HepG2 (cell line): Measurements from ENCODE around the gene LRRC3. TPM values are rescaled to one million over a fixed set of nuclear protein-coding genes. Genes with fewer than 3 reads are reported as not detected.

ENCODE experiments used
- ARNT ChIP-seq: fragments of 450-650 bp; IDR thresholded peaks from 2 replicates; pipeline ENCODE4 v1.6.1; 2017
- CEBPG ChIP-seq: IDR thresholded peaks from 2 replicates; pipeline ENCODE4 v1.6.1; 2016
- GZF1 ChIP-seq: sonication (generic); formaldehyde crosslinking; IDR thresholded peaks from 2 replicates; pipeline ENCODE4 v1.5.1; 2020; ENCODE audit warnings: mild to moderate bottlenecking, missing genetic modification reagents
- KDM1A ChIP-seq: IDR thresholded peaks from 2 replicates; pipeline ENCODE4 v1.6.1; 2016; ENCODE audit warnings: missing compliant biosample characterization
- LCORL ChIP-seq, 2 experiments: fragments of 450-650 bp in 1 of 2; sonication (generic) in 1 of 2; formaldehyde crosslinking in 1 of 2; IDR thresholded peaks; 2 replicates each; pipeline versions ENCODE4 v1.5.0 to v1.6.1; 2017 to 2020; ENCODE audit warnings: antibody characterized with exemption in 1 of 2, missing genetic modification reagents in 1 of 2
- MAZ ChIP-seq, 2 experiments: sonication (generic) in 1 of 2; formaldehyde crosslinking in 1 of 2; IDR thresholded peaks; 2 replicates each; pipeline versions ENCODE4 v1.5.0 to v1.6.1; 2012 to 2020; ENCODE audit warnings: low read depth in 2 of 2, mild to moderate bottlenecking in 2 of 2, borderline replicate concordance in 1 of 2, improper control_type of control experiment in 1 of 2, low read length in 1 of 2, missing genetic modification reagents in 1 of 2, moderate library complexity in 1 of 2
- NFYC ChIP-seq: IDR thresholded peaks from 2 replicates; pipeline ENCODE4 v1.6.1; 2016; ENCODE audit warnings: missing genetic modification reagents, missing compliant biosample characterization
- NR2F6 ChIP-seq, 2 experiments: IDR thresholded peaks; 2 replicates each; pipeline ENCODE4 v1.6.1; 2016; ENCODE audit warnings: antibody characterized with exemption in 1 of 2, mild to moderate bottlenecking in 1 of 2
- PAWR ChIP-seq: sonication (generic); formaldehyde crosslinking; IDR thresholded peaks from 2 replicates; pipeline ENCODE4 v1.4.0; 2020; ENCODE audit warnings: missing genetic modification reagents, mild to moderate bottlenecking, borderline replicate concordance
- PHF21A ChIP-seq: sonication (generic); formaldehyde crosslinking; IDR thresholded peaks from 2 replicates; pipeline ENCODE4 v1.5.0; 2020; ENCODE audit warnings: mild to moderate bottlenecking, missing genetic modification reagents
- PRDM4 ChIP-seq: sonication (generic); formaldehyde crosslinking; IDR thresholded peaks from 2 replicates; pipeline ENCODE4 v1.9.0; 2021; ENCODE audit warnings: missing genetic modification reagents, borderline replicate concordance
- ZBTB20 ChIP-seq: sonication (generic); formaldehyde crosslinking; IDR thresholded peaks from 2 replicates; pipeline ENCODE4 v1.8.1; 2023; ENCODE audit warnings: missing genetic modification reagents, low read depth, mild to moderate bottlenecking, borderline replicate concordance
- ZBTB49 ChIP-seq: sonication (generic); formaldehyde crosslinking; IDR thresholded peaks from 2 replicates; pipeline ENCODE4 v1.4.0; 2020; ENCODE audit warnings: missing genetic modification reagents, borderline replicate concordance
- ZFP37 ChIP-seq: sonication (generic); formaldehyde crosslinking; IDR thresholded peaks from 2 replicates; pipeline ENCODE4 v1.4.0; 2020; ENCODE audit warnings: missing genetic modification reagents, borderline replicate concordance
- ZNF263 ChIP-seq: sonication (generic); formaldehyde crosslinking; IDR thresholded peaks from 2 replicates; pipeline ENCODE4 v1.4.0; 2020; ENCODE audit warnings: missing genetic modification reagents
- ZNF446 ChIP-seq: sonication (generic); formaldehyde crosslinking; IDR thresholded peaks from 2 replicates; pipeline ENCODE4 v1.5.0; 2020; ENCODE audit warnings: mild to moderate bottlenecking, missing genetic modification reagents
- ZNF468 ChIP-seq: sonication (generic); formaldehyde crosslinking; IDR thresholded peaks from 2 replicates; pipeline ENCODE4 v1.8.0; 2022; ENCODE audit warnings: mild to moderate bottlenecking, moderate library complexity, missing genetic modification reagents
- ZNF598 ChIP-seq: sonication (generic); formaldehyde crosslinking; IDR thresholded peaks from 2 replicates; pipeline ENCODE4 v1.5.1; 2020; ENCODE audit warnings: mild to moderate bottlenecking, missing genetic modification reagents, borderline replicate concordance
- ZNF703 ChIP-seq: sonication (generic); formaldehyde crosslinking; IDR thresholded peaks from 2 replicates; pipeline ENCODE4 v1.5.1; 2020; ENCODE audit warnings: missing genetic modification reagents, mild to moderate bottlenecking, moderate library complexity, borderline replicate concordance
- polyA plus RNA-seq, 8 experiments: library from polyadenylated mRNA; depleted of rRNA in 3 of 8; stranded (reverse) in 7 of 8; unstranded in 1 of 8; fragments of >200 nt; fragmentation: Illumina TruSeq in 4 of 8; extraction: Trizol in 4 of 8; gene quantifications; 2 replicates each; pipeline versions ENCODE4 v1.2.1 to v1.2.3, GENCODE V29; 2011 to 2016; ENCODE audit warnings: low read depth in 4 of 8, missing spikeins in 1 of 8, mixed read lengths in 1 of 8; ENCODE audit not compliant: insufficient read depth in 1 of 8
- total RNA-seq, 5 experiments: library from RNA; depleted of rRNA; stranded (reverse); fragments of >200 nt; fragmentation: Illumina TruSeq; extraction: Trizol; gene quantifications; 2 replicates each; pipeline ENCODE4 v1.2.3, GENCODE V29; 2016; ENCODE audit warnings: low read depth in 1 of 5
- TF ChIP-seq, protein P1 (sequence below): sonication (generic); formaldehyde crosslinking; IDR thresholded peaks from 2 replicates; pipeline ENCODE4 v1.4.0; 2020; ENCODE audit warnings: mild to moderate bottlenecking, missing genetic modification reagents
- TF ChIP-seq, protein P2 (sequence below): sonication (generic); formaldehyde crosslinking; IDR thresholded peaks from 2 replicates; pipeline ENCODE4 v1.8.0; 2022; ENCODE audit warnings: mild to moderate bottlenecking, missing genetic modification reagents, moderate library complexity

Gene LRRC3
- total and polyA plus RNA-seq, 2 of the 13 experiments (the other 11 are each of a cell fraction or from before 2014, with no cell fraction given), result 4.8 to 16.5 TPM

- TF ChIP-seq GZF1 (CRISPR knock-in tag) (no peak), CEBPG (CRISPR knock-in tag) (no peak), LCORL (IDR thresholded peaks at IDR 0.05) (no peak), LCORL (CRISPR knock-in tag; IDR thresholded peaks at IDR 0.05) (no peak), ZNF446 (no peak), ZFP37 (CRISPR knock-in tag) (no peak), ARNT (no peak), KDM1A (no peak), NR2F6 (IDR thresholded peaks at IDR 0.05) (no peak), NR2F6 (CRISPR knock-in tag; IDR thresholded peaks at IDR 0.05) (no peak), MAZ (IDR thresholded peaks at IDR 0.05; ENCODE audit: borderline replicate concordance, low read depth, low read length) (no peak), MAZ (CRISPR knock-in tag; IDR thresholded peaks at IDR 0.05; ENCODE audit: low read depth) (no peak), ZBTB49 (CRISPR knock-in tag) (no peak), PHF21A (peak; percentile 63; the same call in 1 of the 2 replicates), ZBTB20 (0 out of 2 replicates have a peak, but pooled peaks have one; percentile 41), NFYC (CRISPR knock-in tag) (peak; percentile 26; the same call in 1 of the 2 replicates), ZNF703 (CRISPR knock-in tag) (no peak), ZNF263 (CRISPR knock-in tag) (peak; percentile 72), PRDM4 (CRISPR knock-in tag) (no peak), ZNF468 (CRISPR knock-in tag) (no peak), PAWR (no peak), ZNF598 (0 out of 2 replicates have a peak, but pooled peaks have one; percentile 16)
- TF ChIP-seq, protein P1, sequence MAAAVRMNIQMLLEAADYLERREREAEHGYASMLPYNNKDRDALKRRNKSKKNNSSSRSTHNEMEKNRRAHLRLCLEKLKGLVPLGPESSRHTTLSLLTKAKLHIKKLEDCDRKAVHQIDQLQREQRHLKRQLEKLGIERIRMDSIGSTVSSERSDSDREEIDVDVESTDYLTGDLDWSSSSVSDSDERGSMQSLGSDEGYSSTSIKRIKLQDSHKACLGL (CRISPR knock-in tag), result no peak
- TF ChIP-seq, protein P2, sequence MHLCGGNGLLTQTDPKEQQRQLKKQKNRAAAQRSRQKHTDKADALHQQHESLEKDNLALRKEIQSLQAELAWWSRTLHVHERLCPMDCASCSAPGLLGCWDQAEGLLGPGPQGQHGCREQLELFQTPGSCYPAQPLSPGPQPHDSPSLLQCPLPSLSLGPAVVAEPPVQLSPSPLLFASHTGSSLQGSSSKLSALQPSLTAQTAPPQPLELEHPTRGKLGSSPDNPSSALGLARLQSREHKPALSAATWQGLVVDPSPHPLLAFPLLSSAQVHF (CRISPR knock-in tag), result no peak
Measured at GRCh38 chr21:44498280-44499210, 43.2 kb downstream of the LRRC3 start (continued).
